Measurements from ENCODE around the gene SLC35F3. TPM values are rescaled to one million over a fixed set of nuclear protein-coding genes. Genes with fewer than 3 reads are reported as not detected.

SLC35F3 gene
- total RNA-seq, 1 experiment from 2014 or later, result not detected

GRCh38 chr1:234280500-234280899 is 376.0 kb downstream of the SLC35F3 start:
- Histone ChIP-seq H3K9me3 (no peaks in the 10 kb centered on the region), H3K36me3 (ENCODE audit: control insufficient read depth, insufficient read depth, low read length) (no peaks in the 10 kb centered on the region), H3K4me3 (ENCODE audit: low read depth, low read length) (no peak overlapping the region), H3K4me1 (no peaks in the 10 kb centered on the region), H3K27me3 (replicated peaks; ENCODE audit: control insufficient read depth, insufficient read depth, low read length) (peaks cover 4% of the 10 kb centered on the region; the same call in 1 of the 2 replicates)
- BruUV-seq (replicated peaks), result no TSS peak
- Mint-ChIP-seq H3K4me1 (ENCODE audit: low read depth, unreplicated experiment) (no peaks in the 10 kb centered on the region), H3K4me3 (ENCODE audit: unreplicated experiment) (no peak overlapping the region), H3K27me3 (ENCODE audit: insufficient read depth, unreplicated experiment) (peaks cover 39% of the 10 kb centered on the region), H3K36me3 (ENCODE audit: insufficient read depth, unreplicated experiment) (no peaks in the 10 kb centered on the region), H3K27ac (ENCODE audit: unreplicated experiment) (no peak overlapping the region), H3K9me3 (ENCODE audit: unreplicated experiment) (no peaks in the 10 kb centered on the region)
- CTCF ChIA-PET, result no interaction called here
- TF ChIP-seq CTCF (IDR thresholded peaks at IDR 0.05; ENCODE audit: insufficient read depth in 1 of 2, low read depth in 1 of 2, low read length in 1 of 2, severe bottlenecking in 1 of 2, unreplicated experiment in 1 of 2), result no peak
- intact Hi-C loops (cut with micrococcal nuclease; ENCODE audit: unreplicated experiment), result no loop called here
- POLR2A ChIA-PET, result no interaction called here
- no peak for DNase-seq

DNA sequence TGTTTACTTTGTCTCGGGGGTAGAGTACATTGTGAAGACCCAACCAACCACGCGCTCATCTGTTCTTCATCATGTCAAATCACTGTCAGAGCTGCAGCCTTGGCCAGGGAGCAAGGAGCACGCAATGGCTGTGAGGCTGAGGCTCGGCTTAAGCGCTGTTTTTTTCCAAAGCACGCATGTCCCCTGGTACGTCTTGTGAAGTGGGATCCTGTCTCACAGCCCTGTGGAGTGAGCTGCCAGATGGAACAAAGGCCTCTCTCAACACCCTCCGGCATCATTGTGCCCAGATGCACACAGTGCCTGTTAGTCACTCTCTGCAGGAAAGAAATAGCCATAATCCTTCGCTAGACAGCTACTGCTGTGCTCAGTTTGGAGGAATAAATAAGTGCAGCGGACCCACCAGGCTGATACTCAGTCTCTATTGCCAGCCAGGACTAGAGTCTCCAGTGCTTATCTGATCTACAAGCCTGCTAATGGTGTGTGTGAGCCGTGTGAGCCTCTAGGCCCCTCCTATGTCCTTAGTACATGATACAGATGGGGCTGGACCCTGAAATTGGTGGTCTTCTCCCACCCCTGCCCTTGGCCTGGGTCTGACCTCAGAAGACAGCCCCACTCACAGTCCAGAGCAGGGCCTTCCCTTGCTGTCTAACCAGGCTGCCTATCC is 377.5 kb downstream of the SLC35F3 start:
- intact Hi-C loops (cut with micrococcal nuclease; ENCODE audit: unreplicated experiment), result no loop called here
- Histone ChIP-seq H3K4me1 (no peaks in the 10 kb centered on the region), H3K9me3 (no peaks in the 10 kb centered on the region), H3K36me3 (ENCODE audit: control insufficient read depth, insufficient read depth, low read length) (no peaks in the 10 kb centered on the region), H3K27me3 (replicated peaks; ENCODE audit: control insufficient read depth, insufficient read depth, low read length) (peaks cover 4% of the 10 kb centered on the region; the same call in 1 of the 2 replicates), H3K4me3 (ENCODE audit: low read depth, low read length) (no peak overlapping the region)
- CTCF ChIA-PET, result no interaction called here
- no peaks in the 10 kb centered on the region for H3K4me1 Mint-ChIP-seq (ENCODE audit: low read depth, unreplicated experiment)
- DNase-seq, result no peak
- POLR2A ChIA-PET, result no interaction called here
- BruUV-seq (replicated peaks), result no TSS peak
- TF ChIP-seq CTCF (IDR thresholded peaks at IDR 0.05; ENCODE audit: insufficient read depth in 1 of 2, low read depth in 1 of 2, low read length in 1 of 2, severe bottlenecking in 1 of 2, unreplicated experiment in 1 of 2), result no peak
- H3K27ac Mint-ChIP-seq (ENCODE audit: unreplicated experiment), result no peak overlapping the region
- H3K9me3 Mint-ChIP-seq (ENCODE audit: unreplicated experiment), result no peaks in the 10 kb centered on the region
- H3K36me3 Mint-ChIP-seq (ENCODE audit: insufficient read depth, unreplicated experiment), result no peaks in the 10 kb centered on the region
- H3K27me3 Mint-ChIP-seq (ENCODE audit: insufficient read depth, unreplicated experiment), result peaks cover 42% of the 10 kb centered on the region
- H3K4me3 Mint-ChIP-seq (ENCODE audit: unreplicated experiment), result no peak overlapping the region

DNA sequence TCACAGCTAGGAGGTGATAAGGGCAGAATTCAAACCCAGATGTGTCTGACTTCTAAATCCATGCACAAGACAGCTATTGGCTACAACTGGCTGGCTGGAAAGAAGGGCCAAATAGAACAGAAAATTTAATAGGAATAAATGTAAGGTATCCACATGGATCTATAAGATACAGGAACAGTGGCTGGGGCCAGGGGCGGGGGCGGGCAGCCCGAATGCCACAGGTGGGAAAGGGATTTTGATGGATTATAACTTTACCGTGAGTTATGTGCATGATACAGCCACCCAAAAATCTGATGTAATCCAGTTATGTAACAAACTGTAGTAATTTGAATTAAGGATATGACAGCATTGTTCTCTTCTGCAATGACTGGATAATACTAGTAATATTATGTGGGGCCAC is 381.7 kb downstream of the SLC35F3 start:
- Mint-ChIP-seq H3K4me3 (ENCODE audit: unreplicated experiment) (no peak overlapping the region), H3K9me3 (ENCODE audit: unreplicated experiment) (peaks cover 13% of the 10 kb centered on the region), H3K36me3 (ENCODE audit: insufficient read depth, unreplicated experiment) (no peaks in the 10 kb centered on the region), H3K27ac (ENCODE audit: unreplicated experiment) (no peak overlapping the region), H3K4me1 (ENCODE audit: low read depth, unreplicated experiment) (no peaks in the 10 kb centered on the region), H3K27me3 (ENCODE audit: insufficient read depth, unreplicated experiment) (peaks cover 33% of the 10 kb centered on the region)
- H3K4me1 ChIP-seq, result no peaks in the 10 kb centered on the region
- intact Hi-C loops (cut with micrococcal nuclease; ENCODE audit: unreplicated experiment), result no loop called here
- POLR2A ChIA-PET, result no interaction called here
- peaks cover 4% of the 10 kb centered on the region; the same call in 1 of the 2 replicates for H3K9me3 ChIP-seq
- BruUV-seq (replicated peaks), result no TSS peak
- no peak for TF ChIP-seq CTCF (IDR thresholded peaks at IDR 0.05; ENCODE audit: insufficient read depth in 1 of 2, low read depth in 1 of 2, low read length in 1 of 2, severe bottlenecking in 1 of 2, unreplicated experiment in 1 of 2)
- peaks cover 2% of the 10 kb centered on the region; the same call in 1 of the 2 replicates for H3K27me3 ChIP-seq (replicated peaks; ENCODE audit: control insufficient read depth, insufficient read depth, low read length)
- no peaks in the 10 kb centered on the region for H3K36me3 ChIP-seq (ENCODE audit: control insufficient read depth, insufficient read depth, low read length)
- no peak for DNase-seq
- CTCF ChIA-PET, result no interaction called here
- no peak overlapping the region for H3K4me3 ChIP-seq (ENCODE audit: low read depth, low read length)
